Measurements from ENCODE around the gene QPCTL.
"Not testable (repeated sequence)": the region's sequence is repeated elsewhere in the genome, so short reads cannot be mapped to it uniquely, and the experiment has no call there.

The QPCTL gene

GRCh38 chr19:45747513-45747912 lies 55.0 kb downstream of the QPCTL start:
- TF ChIP-seq CTCF (conservative IDR thresholded peaks at IDR 0.05), result no peak
- no peak for TF ChIP-seq ZFX (IDR thresholded peaks at IDR 0.05)
- no peak overlapping the region for H3K27ac ChIP-seq

- not testable (repeated sequence) for H3K27ac ChIP-seq
Measured at GRCh38 chr19:45751483-45751882, 59.0 kb downstream of the QPCTL start.

GRCh38 chr19:45752639-45753038 lies 60.2 kb downstream of the QPCTL start:
- TF ChIP-seq CTCF (conservative IDR thresholded peaks at IDR 0.05), result no peak
- TF ChIP-seq ZFX (IDR thresholded peaks at IDR 0.05), result no peak
- no peak overlapping the region for H3K27ac ChIP-seq

GRCh38 chr19:45753548-45753947 lies 61.1 kb downstream of the QPCTL start:
- TF ChIP-seq ZFX (IDR thresholded peaks at IDR 0.05) (no peak), CTCF (conservative IDR thresholded peaks at IDR 0.05) (no peak)
- H3K27ac ChIP-seq, result no peak overlapping the region
